Measurements from ENCODE around the gene GDF15. TPM values are rescaled to one million over a fixed set of nuclear protein-coding genes. Genes with fewer than 3 reads are reported as not detected.

The GDF15 gene
- total RNA-seq, 2 experiments from 2014 or later, result not detected

- H3K36me3 Mint-ChIP-seq, result peaks cover 7% of the 10 kb centered on the region
- H3K9me3 Mint-ChIP-seq, result no peaks in the 10 kb centered on the region
- H3K4me1 Mint-ChIP-seq (ENCODE audit: low read depth), result peaks cover 16% of the 10 kb centered on the region
- ChIA-PET POLR2A (no interaction called here), CTCF (interaction anchor here (0.7 kb wide), 1 partner anchor 71 kb away, joined by 3 read pairs; no protein-coding TSS in a partner anchor)
- peak overlapping the region; percentile 56 for H3K27ac Mint-ChIP-seq
- DNase-seq, result peak; percentile 79
- no peaks in the 10 kb centered on the region for H3K27me3 Mint-ChIP-seq
- intact Hi-C loops (cut with micrococcal nuclease), result no loop called here
- peak overlapping the region; percentile 65 for H3K4me3 Mint-ChIP-seq
Measured at GRCh38 chr19:18436671-18437490, 50.9 kb downstream of the GDF15 start.

DNA sequence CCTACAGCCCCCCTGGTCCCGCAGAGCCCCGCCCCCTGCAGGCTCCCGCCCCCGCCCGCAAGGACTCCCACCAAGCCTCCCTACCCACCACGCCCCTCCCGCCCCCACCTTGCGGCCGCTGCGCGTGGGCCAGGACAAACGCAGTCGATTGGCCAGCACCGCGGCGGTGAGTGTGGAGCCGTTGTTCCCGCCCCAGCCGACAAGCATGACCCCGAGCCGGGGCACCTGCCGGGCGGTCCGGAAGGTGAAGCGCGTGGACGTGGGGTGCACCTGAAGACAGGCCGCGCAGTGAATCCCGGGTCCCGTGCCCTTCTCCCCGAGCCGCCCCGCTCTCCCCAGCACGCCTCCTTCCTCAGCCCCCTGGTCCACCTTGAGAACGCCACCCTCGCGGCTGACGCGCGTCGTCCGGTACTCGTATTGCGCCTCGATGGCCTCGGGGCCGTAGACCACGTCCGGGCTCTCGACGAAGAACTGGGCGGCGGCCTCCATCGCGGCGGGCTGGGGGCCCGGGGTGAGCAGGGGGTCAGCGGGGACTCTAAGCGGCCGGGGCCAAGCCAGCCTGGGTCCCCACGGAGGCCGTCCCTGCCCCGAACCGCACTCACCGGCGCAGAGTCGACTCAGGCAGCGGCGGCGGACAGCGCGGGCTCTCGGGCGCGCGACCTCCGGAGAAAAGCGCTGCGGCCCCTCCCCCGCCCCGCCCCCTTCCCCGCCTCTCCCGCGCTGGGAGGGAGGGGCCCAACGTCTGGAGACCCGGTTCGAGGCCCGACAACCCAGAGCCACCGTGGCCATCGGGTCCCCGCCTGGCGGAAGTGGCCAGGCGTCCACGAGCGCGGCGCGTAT, 51.8 kb downstream of the GDF15 start, which contains the start of gene ISYNA1:
Gene ISYNA1 (minus strand): TSS at position 643 of the 840 bp plus-strand sequence. CDS start 154 bp downstream, at position 489.
- H3K4me1 Mint-ChIP-seq (ENCODE audit: low read depth), result peaks cover 18% of the 10 kb centered on the region
- POLR2A ChIA-PET, result no interaction called here
- DNase-seq, result peak; percentile 65
- CTCF ChIA-PET, result interaction anchor here (0.7 to 1.0 kb wide), 2 partner anchors 13 to 71 kb away, joined by 3 read pairs; no protein-coding TSS in a partner anchor
- no peak within 1 kb of the TSS for H3K27ac Mint-ChIP-seq
- H3K36me3 Mint-ChIP-seq, result peaks cover 12% of the 10 kb centered on the region
- H3K9me3 Mint-ChIP-seq, result peaks cover 3% of the 10 kb centered on the region
- H3K27me3 Mint-ChIP-seq, result no peaks in the 10 kb centered on the region
- intact Hi-C loops (cut with micrococcal nuclease), result no loop called here
- peak within 1 kb of the TSS; percentile 65 for H3K4me3 Mint-ChIP-seq

DNA sequence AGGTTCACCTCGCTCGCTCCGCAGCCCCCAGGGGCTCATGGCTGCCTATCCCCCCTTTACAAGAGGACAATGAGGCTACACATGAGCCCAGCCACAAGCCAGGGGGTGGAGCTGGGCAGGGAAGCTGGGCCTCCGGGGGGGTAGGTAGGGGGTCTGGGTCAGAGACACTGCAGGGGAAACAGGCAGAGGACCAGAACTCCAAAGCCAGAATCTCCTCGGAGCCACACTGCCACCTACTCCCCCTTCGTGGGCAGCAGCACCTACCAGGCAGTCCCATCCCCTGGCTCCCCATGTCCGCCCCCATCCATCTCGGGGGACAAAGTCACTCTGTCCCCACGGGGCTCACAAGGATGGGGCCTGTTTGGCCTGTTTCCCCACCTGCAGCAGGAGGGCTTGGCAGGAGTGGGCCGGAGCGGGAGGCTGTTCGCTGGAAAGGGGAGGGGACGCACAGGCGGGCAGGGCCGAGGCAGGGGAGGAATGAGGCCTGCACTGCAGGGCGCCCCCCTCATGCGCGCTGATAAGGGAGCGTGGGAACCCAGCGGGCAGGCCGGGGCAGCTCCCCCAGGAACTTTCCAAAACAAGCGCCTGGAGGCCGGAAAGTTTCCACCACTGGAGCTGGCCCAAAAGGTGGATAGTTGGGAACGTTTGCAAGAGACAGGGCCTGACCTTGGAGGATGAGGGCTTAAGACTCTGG, 52.5 kb downstream of the GDF15 start:
- Mint-ChIP-seq H3K4me1 (ENCODE audit: low read depth) (peaks cover 23% of the 10 kb centered on the region), H3K4me3 (no peak overlapping the region), H3K27ac (no peak overlapping the region), H3K36me3 (peaks cover 13% of the 10 kb centered on the region), H3K9me3 (peaks cover 3% of the 10 kb centered on the region), H3K27me3 (no peaks in the 10 kb centered on the region)
- ChIA-PET POLR2A (interaction anchor here (0.6 to 1.5 kb wide), 2 partner anchors 10 to 25 kb away, joined by 3 read pairs; no protein-coding TSS in a partner anchor), CTCF (interaction anchor here (0.7 to 1.0 kb wide), 2 partner anchors 12 to 409 kb away, joined by 3 read pairs; no protein-coding TSS in a partner anchor)
- no peak for DNase-seq
- intact Hi-C loops (cut with micrococcal nuclease), result no loop called here

Small RNA genes lying within 50 kb of the gene (microRNA-seq; reads per million reads assigned to microRNA genes)
- gene MIR3189 (ENCODE audit: borderline microRNAs expressed, borderline number of aligned reads, borderline replicate concordance), result not detected

Other genes with a start within 250 kb of the GDF15 start
- 10 to 100 TPM; 14.9 to 19.1 TPM for gene PIK3R2, start 233.0 kb upstream of the GDF15 start, total RNA-seq
- 10 to 100 TPM; 23.7 to 26.9 TPM for gene IFI30, start 212.3 kb upstream of the GDF15 start, total RNA-seq
- 1 to 10 TPM; 6.4 to 7.3 TPM for gene MPV17L2, start 192.9 kb upstream of the GDF15 start, total RNA-seq
- 1 to 10 TPM; 3.9 to 4.3 TPM for gene RAB3A, start 182.1 kb upstream of the GDF15 start, total RNA-seq
- not detected for gene PDE4C, start 159.7 kb upstream of the GDF15 start, total RNA-seq
- gene IQCN, start 111.7 kb upstream of the GDF15 start, total RNA-seq, result under 1 TPM; 0.36 to 0.39 TPM
- 100 to 1,000 TPM; 232 to 236 TPM for gene JUND, start 104.5 kb upstream of the GDF15 start, total RNA-seq
- 100 to 1,000 TPM; 356 to 361 TPM for gene LSM4, start 63.1 kb upstream of the GDF15 start, total RNA-seq
- gene PGPEP1, start 45.6 kb upstream of the GDF15 start, total RNA-seq, result 10 to 100 TPM; 29.0 to 30.8 TPM
- not detected for gene LRRC25, start 11.5 kb downstream of the GDF15 start, total RNA-seq
- 100 to 1,000 TPM in 1 of 2 experiments, 10 to 100 TPM in 1; 97.9 to 102 TPM for gene SSBP4, start 33.2 kb downstream of the GDF15 start, total RNA-seq
- 10 to 100 TPM; 19.3 to 20.0 TPM for gene ISYNA1, start 52.0 kb downstream of the GDF15 start, total RNA-seq
- 10 to 100 TPM; 24.7 to 29.7 TPM for gene ELL, start 135.9 kb downstream of the GDF15 start, total RNA-seq
- gene FKBP8, start 157.4 kb downstream of the GDF15 start, total RNA-seq, result 100 to 1,000 TPM; 232 to 236 TPM
- gene KXD1, start 171.7 kb downstream of the GDF15 start, total RNA-seq, result 100 to 1,000 TPM; 112 to 114 TPM
- gene UBA52, start 185.7 kb downstream of the GDF15 start, total RNA-seq, result 1,000 to 10,000 TPM; 1,569 to 1,601 TPM
- 10 to 100 TPM; 97.6 to 99.3 TPM for gene REX1BD, start 202.6 kb downstream of the GDF15 start, total RNA-seq
- gene CRLF1, start 220.6 kb downstream of the GDF15 start, total RNA-seq, result not detected
- under 1 TPM; 0.24 to 0.40 TPM for gene TMEM59L, start 226.7 kb downstream of the GDF15 start, total RNA-seq